Tibial nerve (tissue), 4 donors: ENCODE measurements around the gene RUSF1. TPM values are rescaled to one million over a fixed set of nuclear protein-coding genes. Genes with fewer than 3 reads are reported as not detected.
A peak's percentile ranks its signal among the peaks of the same experiment; 100 is the strongest.

ENCODE experiments used
- DNase-seq, 2 donors: peaks; one replicate each; pipeline ENCODE4 v3.0.0-alpha.2; 2019; ENCODE audit warnings: low spot score in 2 of 2
- H3K27ac ChIP-seq, 4 donors: fragments of 200-600 bp; sonication (generic) in 3 of 4; one replicate each; pipeline ENCODE4 v1.5.1; 2017 to 2019; ENCODE audit warnings: mild to moderate bottlenecking in 1 of 4
- H3K27me3 ChIP-seq, 2 donors: fragments of 200-600 bp; sonication (generic) in 1 of 2; one replicate each; pipeline versions ENCODE4 v1.5.1 to v1.6.0; 2017 to 2019
- H3K36me3 ChIP-seq, 3 donors: fragments of 200-600 bp; sonication (generic); one replicate each; pipeline ENCODE4 v1.5.1; 2018 to 2019
- H3K4me1 ChIP-seq, 4 donors: fragments of 200-600 bp; sonication (generic) in 3 of 4; one replicate each; pipeline ENCODE4 v1.5.1; 2017 to 2019
- H3K4me3 ChIP-seq, 4 donors: fragments of 200-600 bp; sonication (generic) in 3 of 4; one replicate each; pipeline ENCODE4 v1.5.1; 2017 to 2019; ENCODE audit warnings: mild to moderate bottlenecking in 1 of 4, moderate library complexity in 1 of 4
- H3K9me3 ChIP-seq, 4 donors: fragments of 200-600 bp; sonication (generic) in 3 of 4; one replicate each; pipeline ENCODE4 v1.5.1; 2017 to 2019
- CTCF ChIP-seq, 5 experiments: fragments of 200-600 bp in 3 of 5; fragments of 450-650 bp in 2 of 5; sonication (generic) in 3 of 5; IDR thresholded peaks; one replicate each; pipeline ENCODE4 v1.5.1; 2016 to 2019; ENCODE audit warnings: antibody characterized with exemption in 5 of 5, mild to moderate bottlenecking in 3 of 5, moderate library complexity in 2 of 5
- EP300 ChIP-seq, 2 donors: sonication (generic); formaldehyde crosslinking; IDR thresholded peaks; one replicate each; pipeline ENCODE4 v1.6.1; 2017; ENCODE audit warnings: antibody characterized with exemption in 2 of 2, mild to moderate bottlenecking in 1 of 2
- POLR2A ChIP-seq, 2 donors: fragments of 450-650 bp; IDR thresholded peaks; one replicate each; pipeline ENCODE4 v1.6.1; 2017; ENCODE audit warnings: antibody characterized with exemption in 2 of 2, mild to moderate bottlenecking in 2 of 2, moderate library complexity in 2 of 2
- WGBS, 2 donors: methylation state at CpG; one replicate each; pipeline ENCODE4 v1.1.5; 2018; 5-methylcytosine and 5-hydroxymethylcytosine counted together
- total RNA-seq, 4 donors: library from RNA; depleted of rRNA; stranded (reverse); fragments of >200 nt; gene quantifications; one replicate each; pipeline ENCODE4 v1.1.0, GENCODE V29; 2016

RUSF1 gene
- total RNA-seq, 4 donors from 2014 or later: 71.7 to 118 (median 93.5) TPM

GRCh38 chr16:31536804-31537361 lies 28.7 kb upstream of the RUSF1 start:
- no peaks in the 10 kb centered on the region for H3K36me3 ChIP-seq
- peaks cover 0 to 51% of the 10 kb centered on the region in 2 donors for H3K27me3 ChIP-seq
- H3K4me3 ChIP-seq: peak overlapping the region in 1 of 4 donors; percentile 45
- peaks cover 0 to 7% (median 0%) of the 10 kb centered on the region in 4 donors for H3K4me1 ChIP-seq
- H3K9me3 ChIP-seq: peaks cover 0 to 14% (median 0%) of the 10 kb centered on the region in 4 donors
- DNase-seq: no peak
- TF ChIP-seq EP300 (IDR thresholded peaks at IDR 0.05) (no peak), CTCF (IDR thresholded peaks at IDR 0.05) (no peak), POLR2A (IDR thresholded peaks at IDR 0.05) (no peak)
- H3K27ac ChIP-seq: no peak overlapping the region
- 63 to 65% methylated on average over 20 to 21 of the region's 21 CpGs for WGBS, 2 donors

- TF ChIP-seq CTCF (IDR thresholded peaks at IDR 0.05) (no peak), EP300 (IDR thresholded peaks at IDR 0.05) (no peak), POLR2A (IDR thresholded peaks at IDR 0.05) (no peak)
- WGBS, 2 donors: 62 to 63% methylated on average over 9 of the region's 9 CpGs
- Histone ChIP-seq H3K27me3 (peaks cover 0 to 51% of the 10 kb centered on the region in 2 donors), H3K4me1 (peaks cover 0 to 7% (median 0%) of the 10 kb centered on the region in 4 donors), H3K9me3 (peaks cover 0 to 10% (median 0%) of the 10 kb centered on the region in 4 donors), H3K27ac (no peak overlapping the region), H3K4me3 (no peak overlapping the region), H3K36me3 (no peaks in the 10 kb centered on the region)
- DNase-seq: no peak
Measured at GRCh38 chr16:31535737-31536136, 27.5 kb upstream of the RUSF1 start.

- WGBS, 2 donors: 77 to 80% methylated on average over 4 of the region's 4 CpGs
- TF ChIP-seq EP300 (IDR thresholded peaks at IDR 0.05) (no peak), CTCF (IDR thresholded peaks at IDR 0.05) (no peak)
- H3K9me3 ChIP-seq: no peaks in the 10 kb centered on the region
Measured at GRCh38 chr16:31532896-31533295, 24.7 kb upstream of the RUSF1 start.

GRCh38 chr16:31532120-31532519 lies 23.9 kb upstream of the RUSF1 start:
- no peaks in the 10 kb centered on the region for H3K9me3 ChIP-seq
- TF ChIP-seq CTCF (IDR thresholded peaks at IDR 0.05) (no peak), POLR2A (IDR thresholded peaks at IDR 0.05) (no peak), EP300 (IDR thresholded peaks at IDR 0.05) (no peak)
- 42 to 56% methylated on average over 2 of the region's 2 CpGs for WGBS, 2 donors
- H3K36me3 ChIP-seq: no peaks in the 10 kb centered on the region
- no peak overlapping the region for H3K4me3 ChIP-seq
- no peak for DNase-seq
- H3K4me1 ChIP-seq: peaks cover 0 to 14% (median 0%) of the 10 kb centered on the region in 4 donors
- peaks cover 0 to 47% of the 10 kb centered on the region in 2 donors for H3K27me3 ChIP-seq
- no peak overlapping the region for H3K27ac ChIP-seq

More at GRCh38 chr16:31532896-31533295, 24.7 kb upstream of the RUSF1 start:
- H3K36me3 ChIP-seq: no peaks in the 10 kb centered on the region
- H3K27me3 ChIP-seq: peaks cover 0 to 55% of the 10 kb centered on the region in 2 donors
- H3K4me3 ChIP-seq: no peak overlapping the region
- H3K4me1 ChIP-seq: peaks cover 0 to 21% (median 0%) of the 10 kb centered on the region in 4 donors
- no peak overlapping the region for H3K27ac ChIP-seq
- no peak for DNase-seq

- H3K4me3 ChIP-seq: no peak overlapping the region
- TF ChIP-seq EP300 (IDR thresholded peaks at IDR 0.05): no peak
- TF ChIP-seq CTCF (IDR thresholded peaks at IDR 0.05): no peak
- TF ChIP-seq POLR2A (IDR thresholded peaks at IDR 0.05): no peak
- H3K36me3 ChIP-seq: no peaks in the 10 kb centered on the region
- no peaks in the 10 kb centered on the region for H3K9me3 ChIP-seq
- H3K27me3 ChIP-seq: peaks cover 0 to 37% of the 10 kb centered on the region in 2 donors
- WGBS, 2 donors: 74 to 89% methylated on average over 1 of the region's 1 CpG
- DNase-seq: no peak
- H3K4me1 ChIP-seq: peaks cover 0 to 14% (median 0%) of the 10 kb centered on the region in 4 donors
- H3K27ac ChIP-seq: no peak overlapping the region
Measured at GRCh38 chr16:31531096-31531495, 22.9 kb upstream of the RUSF1 start.
